GM12874 (cell line): Measurements from ENCODE around the gene S100A1.

ENCODE experiments used
- TF ChIP-seq, protein P1 (sequence below): IDR thresholded peaks from 2 replicates; pipeline ENCODE4 v1.5.1; 2011; ENCODE audit warnings: low read depth, mild to moderate bottlenecking, control low read depth, low read length, moderate library complexity; ENCODE audit not compliant: insufficient read depth

Gene S100A1

DNA sequence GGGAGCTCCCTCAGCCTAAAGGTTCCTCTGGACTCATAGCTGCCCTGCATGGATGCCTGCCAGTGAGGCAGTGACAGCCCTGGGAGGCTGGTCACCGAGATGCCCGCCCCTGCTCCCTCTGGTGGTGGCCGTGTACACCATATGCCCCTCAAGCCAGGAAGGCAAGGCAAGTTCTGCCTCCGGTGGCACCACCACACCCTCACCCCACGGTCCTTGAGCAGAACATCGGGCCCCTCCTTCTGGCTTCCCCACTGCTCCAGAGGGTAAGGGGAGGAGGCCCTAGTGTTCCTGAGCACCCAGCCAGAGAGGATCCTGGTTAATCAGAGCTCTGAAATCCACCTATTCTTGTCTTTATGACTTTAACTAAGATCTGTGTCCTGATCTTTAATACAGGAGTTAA lies 10.6 kb upstream of the S100A1 start:
- TF ChIP-seq, protein P1, sequence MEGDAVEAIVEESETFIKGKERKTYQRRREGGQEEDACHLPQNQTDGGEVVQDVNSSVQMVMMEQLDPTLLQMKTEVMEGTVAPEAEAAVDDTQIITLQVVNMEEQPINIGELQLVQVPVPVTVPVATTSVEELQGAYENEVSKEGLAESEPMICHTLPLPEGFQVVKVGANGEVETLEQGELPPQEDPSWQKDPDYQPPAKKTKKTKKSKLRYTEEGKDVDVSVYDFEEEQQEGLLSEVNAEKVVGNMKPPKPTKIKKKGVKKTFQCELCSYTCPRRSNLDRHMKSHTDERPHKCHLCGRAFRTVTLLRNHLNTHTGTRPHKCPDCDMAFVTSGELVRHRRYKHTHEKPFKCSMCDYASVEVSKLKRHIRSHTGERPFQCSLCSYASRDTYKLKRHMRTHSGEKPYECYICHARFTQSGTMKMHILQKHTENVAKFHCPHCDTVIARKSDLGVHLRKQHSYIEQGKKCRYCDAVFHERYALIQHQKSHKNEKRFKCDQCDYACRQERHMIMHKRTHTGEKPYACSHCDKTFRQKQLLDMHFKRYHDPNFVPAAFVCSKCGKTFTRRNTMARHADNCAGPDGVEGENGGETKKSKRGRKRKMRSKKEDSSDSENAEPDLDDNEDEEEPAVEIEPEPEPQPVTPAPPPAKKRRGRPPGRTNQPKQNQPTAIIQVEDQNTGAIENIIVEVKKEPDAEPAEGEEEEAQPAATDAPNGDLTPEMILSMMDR: no peak

DNA sequence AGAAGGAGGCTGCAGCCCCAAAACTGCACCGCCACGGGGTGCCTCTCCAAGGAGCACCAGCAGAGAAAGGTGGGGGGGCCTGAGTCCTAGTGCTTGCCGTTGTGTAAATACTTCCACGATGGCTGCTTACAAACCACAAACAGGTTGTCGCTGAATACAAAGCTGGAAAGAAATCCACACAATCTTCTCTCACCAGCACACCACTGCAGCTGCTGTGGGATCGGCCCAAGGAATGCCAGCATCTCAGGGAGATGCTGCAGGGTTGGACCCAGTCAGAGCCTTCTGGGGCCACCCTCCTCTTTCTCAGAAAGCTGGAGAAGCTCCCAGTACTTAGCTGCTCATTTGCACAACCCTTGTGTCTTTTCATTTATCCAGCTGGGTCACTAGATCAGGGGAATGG lies 9.1 kb upstream of the S100A1 start:
- TF ChIP-seq, protein P1: no peak

DNA sequence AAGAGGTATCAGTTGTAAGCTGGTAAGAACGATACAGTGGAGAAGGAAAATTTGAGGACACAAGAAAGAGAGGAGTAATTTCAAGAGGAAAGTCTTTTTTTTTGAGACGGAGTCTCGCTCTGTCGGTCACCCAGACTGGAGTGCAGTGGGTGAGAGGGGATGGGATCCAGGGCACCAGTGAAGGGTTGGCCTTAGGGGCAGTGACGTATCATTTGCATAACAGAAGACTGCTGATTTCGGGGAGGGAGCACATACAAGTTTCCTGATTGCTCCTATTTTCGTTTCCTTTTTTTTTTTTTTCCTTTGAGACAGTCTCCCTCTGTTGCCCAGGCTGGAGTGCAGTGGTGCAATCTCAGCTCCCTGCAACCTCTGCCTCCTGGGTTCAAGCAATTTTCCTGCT lies 5.1 kb upstream of the S100A1 start:
- TF ChIP-seq, protein P1: no peak

DNA sequence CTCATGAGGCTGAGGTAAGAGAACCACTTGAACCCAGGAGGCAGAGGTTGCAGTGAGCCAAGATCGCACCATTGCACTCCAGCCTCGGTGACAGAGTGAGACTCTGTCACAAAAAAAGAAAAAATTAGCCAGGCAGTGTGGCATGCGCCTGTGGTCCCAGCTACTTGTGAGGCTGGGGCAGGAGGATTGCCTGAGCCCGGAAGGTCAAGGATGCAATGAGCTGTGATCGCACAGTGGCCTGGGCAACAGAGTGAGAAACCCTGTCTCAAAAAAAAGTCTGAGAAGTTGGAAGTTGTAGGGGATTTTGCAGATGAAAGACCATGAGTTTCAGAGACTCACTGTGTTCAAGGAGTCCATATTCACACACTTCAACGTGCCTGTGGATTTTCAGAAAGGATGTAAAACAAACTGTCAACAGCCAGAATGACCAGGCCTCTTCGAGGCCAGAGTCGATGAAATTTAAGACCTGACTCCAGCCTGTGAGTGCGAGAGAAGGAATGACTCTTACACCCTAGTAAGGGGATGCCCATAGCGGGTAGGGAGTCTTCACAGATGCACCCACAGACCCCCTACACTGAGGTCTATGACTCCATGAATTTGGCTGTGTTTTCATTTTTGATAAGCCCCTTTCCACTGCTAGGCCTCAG lies 3.1 kb upstream of the S100A1 start:
- TF ChIP-seq, protein P1: no peak

DNA sequence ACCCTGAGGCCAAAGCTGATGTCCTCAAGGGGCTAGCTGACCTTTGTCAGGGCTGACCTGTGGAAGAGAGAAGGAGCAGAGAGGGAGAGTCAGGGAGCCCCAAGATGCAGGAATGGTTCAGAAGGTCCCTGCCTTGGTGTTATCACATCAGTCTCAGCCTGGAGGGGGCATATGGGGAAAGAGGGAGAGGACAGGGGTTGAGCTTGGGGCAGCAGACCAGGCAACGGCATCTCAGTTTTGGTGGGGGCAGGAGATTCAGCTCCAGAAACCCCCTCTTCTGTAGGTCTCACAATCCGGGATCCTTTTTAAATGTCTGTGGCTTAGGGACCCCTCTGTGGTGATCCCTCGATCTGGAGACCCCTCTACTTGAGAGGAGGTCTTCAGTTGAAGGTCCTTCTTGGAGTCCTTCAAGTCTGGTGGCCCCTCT lies 1.7 kb upstream of the S100A1 start:
- TF ChIP-seq, protein P1: no peak

DNA sequence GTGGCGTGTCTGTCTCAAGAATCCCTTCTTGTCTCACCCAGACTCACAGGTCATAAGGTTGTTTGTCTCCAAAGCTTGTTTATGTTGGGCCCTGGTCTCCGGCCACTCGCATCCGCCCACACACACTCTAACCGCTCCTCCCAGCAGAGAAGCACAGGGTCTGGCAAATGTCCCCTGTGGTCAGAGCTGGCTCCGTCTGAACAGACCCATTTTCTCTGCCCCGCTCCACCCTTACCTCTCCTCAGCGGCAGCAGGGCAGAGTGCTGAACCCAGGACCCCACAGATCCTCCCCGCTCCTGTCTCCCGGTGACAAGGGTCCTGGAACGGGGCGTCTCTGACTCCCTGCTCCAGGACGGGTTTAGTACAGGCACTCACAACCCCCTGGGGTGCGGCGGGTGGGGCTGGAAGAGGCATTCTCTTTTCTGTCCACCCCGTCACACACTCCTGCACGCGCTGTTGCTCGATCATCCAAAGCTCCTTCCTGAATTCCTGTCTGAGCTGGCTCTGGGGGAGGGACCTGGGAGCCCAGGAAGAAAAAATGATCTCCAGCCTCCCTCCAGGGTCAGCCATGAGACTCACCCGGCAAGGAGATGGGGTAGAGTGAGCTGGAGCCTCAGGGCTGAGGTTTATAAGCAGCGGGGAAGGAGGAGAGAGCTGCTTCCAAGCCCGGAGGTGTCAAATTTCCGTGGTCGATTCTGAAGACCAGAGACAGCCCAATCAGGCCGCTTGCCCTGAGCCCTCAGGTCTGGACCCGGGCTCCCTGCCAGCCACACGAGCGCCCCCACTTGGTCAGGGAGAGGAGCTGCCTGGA lies 1.1 kb upstream of the S100A1 start, which contains the start of gene S100A13:
Gene S100A13, minus strand, starts transcription at position 602 of the 811 bp plus-strand sequence. CDS start 1,033 bp downstream, outside the sequence.
- TF ChIP-seq, protein P1: peak; percentile 51; the same call in 1 of the 2 replicates

DNA sequence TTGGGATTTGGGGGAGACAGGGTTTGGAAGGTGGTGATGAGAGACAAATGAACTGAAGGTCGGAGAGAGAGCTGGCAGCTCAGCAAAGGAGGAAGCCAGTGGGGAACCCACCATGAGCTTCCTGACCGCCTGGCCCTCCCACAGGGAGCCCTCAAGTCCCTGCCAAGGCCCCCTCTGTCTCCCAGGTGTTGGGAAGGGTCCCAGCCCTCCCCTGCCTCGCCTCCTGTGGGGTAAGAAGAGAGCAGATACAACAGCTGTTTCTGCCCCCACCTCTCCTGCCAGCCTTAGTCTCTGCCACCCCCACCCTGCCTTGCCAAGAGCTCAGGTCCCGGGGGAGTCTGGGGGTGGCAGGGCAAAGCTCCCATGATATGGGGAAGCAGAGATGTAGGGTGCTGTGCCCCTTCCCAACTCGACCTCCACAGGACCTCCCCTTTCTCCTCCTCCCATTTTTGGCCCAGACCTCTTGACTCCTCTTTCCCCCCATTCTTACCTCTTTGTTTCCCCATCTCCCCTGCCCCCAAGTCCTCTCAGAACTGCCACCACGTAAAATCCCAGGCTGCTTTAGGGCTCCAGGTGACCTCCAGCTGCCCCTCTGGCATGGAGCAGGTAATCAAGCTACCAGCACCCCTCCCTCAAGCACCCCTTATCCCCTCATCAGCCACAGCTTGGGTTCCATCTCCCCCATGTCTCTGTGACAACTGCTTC lies 556 bp downstream of the S100A1 start:
- TF ChIP-seq, protein P1: no peak
